GM15510 (cell line): ENCODE results near the gene SLC5A10.
A peak's percentile ranks its signal among the peaks of the same experiment; 100 is the strongest.
"Not testable (repeated sequence)": the region's sequence is repeated elsewhere in the genome, so short reads cannot be mapped to it uniquely, and the experiment has no call there.

Source experiments
- POLR2A ChIP-seq: IDR thresholded peaks from 3 replicates; pipeline ENCODE4 v1.6.1; 2011; ENCODE audit warnings: borderline replicate concordance; ENCODE audit not compliant: insufficient read length; ENCODE audit errors: extremely low read depth

SLC5A10 gene

GRCh38 chr17:19022128-19022527 lies 70.2 kb downstream of the SLC5A10 start:
- TF ChIP-seq POLR2A: no peak

DNA sequence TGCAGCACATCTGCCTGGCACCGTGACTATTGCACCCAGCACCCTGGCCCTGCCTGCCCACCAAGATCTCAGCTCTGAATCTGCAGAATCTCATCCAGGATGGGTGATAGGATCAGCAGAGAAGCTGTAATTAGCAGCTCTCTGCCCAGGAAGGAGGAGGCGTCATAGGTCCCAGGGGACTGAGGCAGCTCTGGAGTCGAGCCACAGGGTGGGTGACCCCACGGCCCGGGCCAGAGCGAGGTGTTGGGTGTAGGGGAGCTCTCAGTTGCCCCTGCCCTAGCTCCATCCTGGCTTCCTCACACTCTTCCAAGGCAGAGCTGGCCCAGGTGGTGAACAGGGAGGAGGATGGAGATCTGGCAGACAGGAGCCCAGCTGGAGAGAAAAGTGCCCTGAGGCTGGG lies 70.8 kb downstream of the SLC5A10 start:
- TF ChIP-seq POLR2A: no peak

DNA sequence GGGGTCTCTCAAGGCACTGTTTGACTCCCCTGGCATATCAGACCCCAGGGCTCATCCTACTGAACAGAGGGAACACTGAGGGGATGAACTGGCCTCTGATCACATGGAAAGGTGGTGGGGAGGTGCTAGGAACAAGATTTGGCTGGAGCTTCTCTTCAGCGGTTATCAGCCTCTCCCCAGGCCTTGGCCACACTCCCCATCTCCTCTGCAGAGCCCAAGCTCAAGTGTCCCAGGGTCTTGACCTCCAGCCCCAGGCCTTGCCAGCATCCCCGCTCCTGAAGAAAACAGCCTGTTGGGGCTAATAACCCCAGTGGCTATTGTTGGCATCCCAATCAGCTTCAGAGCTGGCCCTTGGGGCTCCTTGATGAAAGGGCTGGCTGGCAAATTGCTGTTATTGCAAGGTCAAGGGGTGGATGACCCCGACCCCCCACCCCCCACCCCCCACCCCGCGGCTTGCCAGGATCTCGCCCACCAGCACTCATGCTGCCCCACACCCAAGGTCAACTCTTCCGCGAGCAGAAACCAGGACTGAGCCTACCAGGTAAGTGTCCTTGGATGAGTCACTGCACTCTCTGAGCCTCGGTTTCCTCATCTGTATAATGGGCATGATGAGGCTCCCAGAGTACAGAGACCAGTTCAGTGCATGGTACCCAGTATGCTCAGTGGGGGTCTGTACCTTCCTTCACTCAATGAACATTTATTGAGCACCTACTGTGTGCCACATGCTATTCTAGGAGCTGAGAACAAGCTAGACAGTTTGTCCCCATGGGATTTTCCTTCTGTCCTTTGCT lies 71.4 kb downstream of the SLC5A10 start:
- no peak for TF ChIP-seq POLR2A

GRCh38 chr17:19024101-19025078 lies 72.4 kb downstream of the SLC5A10 start:
- TF ChIP-seq POLR2A: no peak

DNA sequence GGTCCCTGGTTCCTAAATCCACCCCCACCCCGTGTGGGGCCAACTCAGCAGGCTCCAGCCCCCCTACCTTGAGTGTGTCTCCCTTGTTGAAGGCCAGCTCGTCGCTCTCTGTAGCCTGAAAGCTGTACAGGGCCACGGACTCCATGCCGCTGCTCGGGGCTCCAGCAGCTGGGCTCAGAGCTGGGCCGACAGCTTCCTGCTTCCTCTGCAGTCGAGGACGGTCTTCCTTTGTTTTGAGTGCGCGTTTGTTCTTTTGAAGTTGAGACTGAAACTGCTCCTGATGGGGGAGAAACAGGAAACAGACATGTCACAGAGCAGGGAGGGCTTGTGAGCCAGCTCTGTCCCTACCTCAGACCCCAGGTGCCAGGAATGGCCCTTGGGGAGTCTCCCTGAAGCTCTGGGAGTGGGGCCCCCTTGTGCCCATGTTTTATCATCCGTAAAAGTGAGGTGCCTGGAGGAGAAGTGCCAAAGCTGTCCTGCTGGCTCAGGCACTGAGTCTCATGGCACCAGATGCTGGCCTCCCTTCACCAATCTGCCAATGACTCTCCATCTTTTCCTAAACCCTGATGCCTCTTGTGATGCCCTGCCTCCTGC lies 94.9 kb downstream of the SLC5A10 start, which contains the start of gene GRAP:
Gene GRAP (minus strand): TSS at position 176 of the 594 bp plus-strand sequence. CDS start 31 bp downstream, at position 145.
- not testable (repeated sequence) for TF ChIP-seq POLR2A

- peak; percentile 45 for TF ChIP-seq POLR2A
Measured at GRCh38 chr17:19063326-19063956, 111.5 kb downstream of the SLC5A10 start.
